ELR (cell line): ENCODE data around the gene OXSR1.

Experiments used
- DNase-seq: peaks from one replicate; pipeline ENCODE4 v3.0.0-alpha.2; 2015; ENCODE audit warnings: low read depth

Gene OXSR1

DNA sequence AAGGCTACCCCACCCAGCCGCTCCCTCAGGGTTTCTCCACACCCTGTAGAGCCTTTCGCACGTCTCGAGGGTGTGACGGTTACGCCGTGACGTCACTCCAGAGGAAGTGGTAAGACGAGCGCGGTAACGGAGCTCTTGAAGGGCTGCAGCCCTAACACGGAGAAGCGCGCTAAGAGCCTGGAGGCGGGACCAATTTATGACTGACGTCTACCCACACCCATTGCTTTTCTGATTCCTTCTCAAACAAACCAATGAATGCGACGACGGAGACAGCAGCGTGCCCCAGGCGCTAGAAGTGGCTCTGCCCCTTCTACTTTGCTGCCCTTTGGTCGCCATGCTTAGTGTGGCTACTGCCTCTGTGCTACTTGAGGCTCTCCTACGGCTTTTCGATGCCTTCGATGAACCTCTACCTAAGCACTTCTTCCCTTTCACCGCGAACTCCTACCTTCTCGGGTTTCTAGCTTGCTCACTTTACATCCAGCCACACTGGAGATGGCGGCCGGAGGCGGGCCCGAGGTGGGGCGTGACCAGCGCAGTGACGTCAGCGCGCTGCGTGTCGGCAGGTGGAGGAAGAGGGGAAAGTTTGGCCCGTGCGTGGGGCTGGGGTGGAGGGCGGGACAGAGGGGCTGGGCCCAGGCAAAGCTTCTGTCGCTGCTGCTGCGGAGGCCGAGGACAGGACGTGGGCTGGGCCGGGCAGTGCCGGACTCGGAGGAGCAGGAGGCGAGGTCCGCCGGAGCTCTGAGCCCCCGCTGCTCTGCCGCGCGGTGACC is at the start of gene OXSR1:
OXSR1 (plus strand) TSS at position 586 of the 770 bp plus-strand sequence. CDS start 340 bp downstream, outside the sequence.
- peak; percentile 100 for DNase-seq

DNA sequence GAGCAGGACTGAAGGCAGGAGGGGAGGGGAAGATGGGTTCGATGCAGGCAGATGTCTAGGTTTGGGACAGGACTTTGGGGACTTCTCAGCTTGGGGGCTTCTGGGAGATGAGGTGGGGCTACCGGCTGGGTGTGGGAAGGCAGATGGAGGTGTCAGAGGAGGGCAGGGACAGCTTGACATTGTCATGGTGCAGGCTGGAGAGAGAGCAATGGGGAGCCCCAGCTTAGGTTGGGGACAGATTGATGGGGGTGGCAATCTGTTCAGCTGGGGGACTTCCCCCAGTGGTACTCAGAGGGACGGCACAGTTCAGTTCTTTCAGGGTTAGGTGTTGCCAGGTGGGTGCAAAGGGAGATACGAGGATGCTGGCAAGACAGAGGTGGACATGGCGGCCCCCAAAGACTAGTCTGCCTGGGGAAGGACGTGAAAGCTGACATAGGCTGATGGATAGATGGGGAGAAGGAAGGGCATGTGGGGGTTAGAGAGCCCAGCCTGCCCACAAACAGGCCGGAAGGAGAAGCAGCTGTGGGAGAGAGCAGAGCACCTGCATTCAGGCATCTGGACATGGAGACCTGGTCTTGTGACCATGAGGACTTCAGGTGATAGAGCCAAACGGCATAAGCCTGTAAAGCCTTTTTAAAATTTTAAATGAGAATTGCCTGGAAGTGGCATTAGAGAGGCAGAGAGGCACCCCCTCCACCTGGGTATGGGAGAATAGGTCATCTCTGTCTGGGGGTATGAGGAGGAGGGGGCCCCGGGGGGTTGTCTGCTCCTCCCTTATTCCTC is 49.5 kb upstream of the OXSR1 start:
- no peak for DNase-seq

- DNase-seq, result peak; percentile 13
Measured at GRCh38 chr3:38116471-38117162, 48.7 kb upstream of the OXSR1 start.

DNA sequence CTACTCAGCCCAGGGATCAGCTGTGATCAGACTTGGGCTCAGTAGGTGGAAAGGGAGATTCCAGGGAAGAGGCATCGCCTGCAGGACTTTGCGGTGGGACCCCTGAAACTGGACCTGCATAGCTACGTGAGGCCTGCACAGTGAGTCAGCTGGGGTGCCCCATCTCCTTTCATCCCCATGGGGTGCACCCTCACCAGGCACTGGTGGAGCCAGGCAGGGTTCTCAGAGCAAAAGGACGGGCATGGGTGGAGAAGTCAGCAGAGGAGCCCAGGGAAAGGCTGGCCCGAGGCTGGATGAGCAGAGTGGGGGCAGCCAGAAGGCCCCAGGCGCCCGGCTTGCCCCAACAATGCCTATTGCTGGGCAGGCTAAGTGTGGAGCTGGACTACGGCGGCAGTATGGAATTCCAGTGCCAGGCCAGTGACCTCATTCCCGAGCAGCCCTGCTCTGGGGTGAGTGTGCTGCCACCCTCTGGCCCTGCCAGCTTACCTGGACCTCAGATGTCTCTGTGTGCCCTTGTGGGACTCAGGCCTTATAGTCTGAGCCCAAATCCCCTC is 48.1 kb upstream of the OXSR1 start:
- no peak for DNase-seq

GRCh38 chr3:38117748-38118420 is 47.5 kb upstream of the OXSR1 start:
- DNase-seq, result peak; percentile 67

DNA sequence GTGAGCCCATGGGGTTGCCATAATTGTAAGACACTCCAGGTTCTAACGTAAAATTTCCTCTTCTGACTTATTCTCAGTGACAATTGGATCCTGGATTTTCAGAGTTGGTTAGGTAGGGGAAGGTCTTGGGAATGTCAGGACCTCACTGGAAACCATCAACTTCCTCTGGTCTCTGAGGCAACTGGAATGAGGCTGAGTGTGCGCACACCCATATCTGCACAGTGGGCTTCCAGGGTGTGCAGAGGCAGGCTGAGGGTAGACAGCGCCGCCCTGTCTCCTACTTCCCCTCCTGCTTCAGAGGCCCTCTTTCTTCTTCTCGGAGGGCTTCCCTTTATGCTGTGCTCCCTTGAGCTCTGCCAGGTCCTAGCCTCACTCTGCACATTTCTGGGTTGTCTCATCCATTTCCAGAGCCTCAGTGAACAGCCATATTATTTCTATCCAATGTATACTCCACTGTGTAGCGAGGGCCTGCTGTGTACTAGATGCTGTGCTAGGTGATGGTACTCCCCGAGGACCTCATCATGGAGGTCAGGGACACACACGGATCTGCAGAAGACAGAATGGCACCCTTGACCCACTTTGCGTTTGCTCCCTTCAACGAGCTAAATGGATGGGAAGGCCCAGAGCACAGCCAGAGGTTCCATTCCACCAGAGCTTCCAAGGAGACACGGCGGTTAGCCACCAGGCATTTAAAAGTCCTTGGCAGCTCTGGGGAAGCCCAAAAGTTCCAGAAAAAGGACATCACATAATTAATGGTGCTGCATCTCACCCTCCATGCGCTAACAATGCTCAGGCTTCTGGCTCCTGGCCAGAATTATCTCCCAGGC is 46.7 kb upstream of the OXSR1 start:
- no peak for DNase-seq

GRCh38 chr3:38119248-38119544 is 46.1 kb upstream of the OXSR1 start:
- DNase-seq, result no peak

DNA sequence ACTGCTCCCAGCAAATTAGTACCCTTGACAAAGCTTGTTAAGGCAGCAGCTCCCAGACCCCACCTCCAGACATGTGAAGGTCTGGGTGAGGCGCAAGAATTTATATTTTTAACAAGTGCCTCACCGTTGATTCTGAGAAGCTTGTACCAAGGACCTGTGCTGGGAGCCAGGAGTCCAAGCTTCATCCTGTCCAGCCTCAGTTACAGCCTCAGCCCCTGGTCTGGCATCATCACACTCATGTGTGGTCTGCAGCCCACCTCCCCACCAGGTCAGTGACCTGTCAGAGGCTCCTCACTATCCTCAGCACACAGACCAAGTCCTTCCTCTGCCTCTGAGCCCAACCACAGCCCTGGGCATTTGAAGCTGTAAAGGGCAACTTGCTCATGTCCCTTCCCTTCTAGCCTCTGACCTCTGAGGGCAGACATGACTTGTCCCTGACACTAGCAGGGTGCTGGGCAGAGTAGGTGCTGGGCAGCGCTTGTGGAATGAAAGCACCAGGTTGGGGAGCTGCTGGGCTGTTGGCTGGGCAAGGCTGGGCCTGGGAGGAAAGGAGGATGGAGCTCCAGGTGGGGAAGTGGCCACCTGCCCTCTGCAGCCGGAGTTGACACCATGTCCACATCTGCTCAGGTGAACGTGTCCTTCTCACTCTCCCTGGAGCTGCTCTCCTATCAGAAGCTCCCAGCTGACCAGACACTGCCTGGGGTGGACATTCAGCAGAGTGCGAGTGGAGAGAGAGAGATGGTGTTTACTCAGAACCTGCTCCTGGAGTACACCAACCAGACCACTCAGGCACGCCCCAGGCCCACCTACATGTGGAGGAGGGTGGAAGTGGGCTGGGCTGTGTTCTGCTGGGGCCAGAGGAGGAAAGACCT is 45.3 kb upstream of the OXSR1 start:
- DNase-seq, result no peak

GRCh38 chr3:38120693-38121450 is 44.5 kb upstream of the OXSR1 start:
- DNase-seq, result no peak

GRCh38 chr3:38121451-38121831 is 43.9 kb upstream of the OXSR1 start:
- no peak for DNase-seq

DNA sequence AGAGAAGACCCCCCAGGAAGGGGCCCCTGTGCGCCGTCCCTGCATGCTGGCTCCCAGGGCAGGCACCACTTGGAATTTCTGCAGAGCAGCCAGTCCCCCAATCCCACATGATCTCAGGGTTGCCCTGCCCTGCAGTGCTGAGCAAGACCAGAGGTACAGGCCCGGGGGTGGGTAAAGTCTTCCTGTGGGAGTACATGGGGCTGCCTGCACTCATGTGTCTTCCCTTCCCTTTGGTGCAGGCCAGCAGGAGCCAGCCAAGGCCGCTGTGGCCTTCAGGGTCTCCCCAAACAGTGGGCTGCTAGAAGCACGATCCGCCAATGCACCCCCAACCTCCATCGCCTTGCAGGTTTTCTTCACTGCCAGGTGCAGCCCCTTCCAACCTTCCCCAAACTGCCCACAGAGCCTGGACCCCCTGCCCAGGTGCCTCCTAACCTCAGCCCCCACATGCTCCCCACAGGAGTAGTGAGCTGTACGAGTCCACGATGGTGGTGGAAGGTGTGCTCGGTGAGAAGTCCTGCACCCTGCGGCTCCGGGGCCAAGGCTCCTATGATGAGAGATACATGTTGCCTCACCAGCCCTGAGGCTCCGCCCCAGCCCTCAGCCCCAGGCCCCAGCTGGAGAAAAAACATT is 43.4 kb upstream of the OXSR1 start:
- no peak for DNase-seq

DNA sequence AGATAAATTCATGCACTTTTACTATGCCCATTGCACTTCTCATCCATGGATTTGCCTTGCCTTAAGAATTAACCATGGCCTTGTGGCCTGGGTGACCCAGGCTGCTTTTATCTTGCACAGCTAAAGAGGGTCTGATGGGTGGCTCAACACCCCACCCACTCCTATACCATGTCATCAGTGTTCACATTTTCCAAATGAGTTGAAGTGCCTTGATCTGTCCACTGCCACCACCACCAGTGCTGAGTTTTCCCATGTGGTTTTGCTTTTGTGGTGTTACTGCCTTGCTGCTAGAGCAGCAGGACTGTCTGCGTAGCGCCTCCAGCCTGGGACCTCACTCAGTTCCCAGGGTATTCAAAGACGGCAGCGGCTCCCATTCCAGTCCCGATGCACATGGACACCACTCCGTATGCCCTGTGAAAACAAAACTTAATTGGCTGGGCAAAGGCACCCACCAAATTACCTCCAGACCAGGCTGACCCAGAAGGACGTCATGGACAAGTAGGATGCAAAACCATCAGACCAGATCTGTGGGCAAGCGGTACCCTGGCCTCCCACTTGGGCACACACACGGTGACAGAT is 42.5 kb upstream of the OXSR1 start:
- DNase-seq, result no peak

GRCh38 chr3:38124324-38125122 is 40.8 kb upstream of the OXSR1 start:
- no peak for DNase-seq

GRCh38 chr3:38125305-38126120 is 39.8 kb upstream of the OXSR1 start:
- no peak for DNase-seq

DNA sequence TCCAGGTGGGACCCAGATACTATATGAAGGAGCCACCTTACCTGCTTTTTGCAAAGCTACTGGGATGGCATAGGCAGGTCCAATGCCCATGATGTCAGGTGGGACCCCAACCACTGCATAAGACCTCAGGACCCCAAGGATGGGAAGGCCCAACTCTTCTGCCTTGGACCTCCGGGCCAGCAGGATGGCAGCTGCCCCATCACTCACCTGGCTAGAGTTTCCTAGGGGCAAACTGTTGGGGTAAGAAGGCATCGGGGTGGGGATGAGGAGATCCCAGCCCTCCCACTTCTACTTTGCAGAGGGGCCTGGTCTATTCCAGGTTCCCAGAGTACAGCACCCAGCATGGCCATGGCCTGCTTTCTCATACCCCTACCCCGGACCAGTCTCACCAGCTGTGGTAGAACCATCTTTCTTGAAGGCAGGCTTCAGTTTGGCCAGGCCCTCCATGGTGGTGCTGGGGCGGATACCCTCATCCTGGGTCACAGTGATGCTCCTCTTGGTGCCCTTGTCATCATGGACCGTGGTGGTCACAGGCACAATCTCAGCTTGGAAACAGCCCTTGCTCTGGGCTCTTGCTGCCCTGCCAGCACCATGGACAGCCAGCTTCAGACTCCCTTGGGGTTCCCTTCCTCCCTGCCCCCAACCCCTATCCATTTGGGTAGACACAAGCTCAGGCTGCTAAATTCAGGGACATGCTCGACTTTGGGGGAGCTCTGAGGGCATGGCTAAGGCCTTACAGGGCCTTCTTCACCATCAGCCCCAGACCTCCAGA is 39.0 kb upstream of the OXSR1 start:
- DNase-seq, result no peak
